Panc1 (cell line): Measurements from ENCODE around the gene AP1AR. TPM values are rescaled to one million over a fixed set of nuclear protein-coding genes. Genes with fewer than 3 reads are reported as not detected.
"Not testable (repeated sequence)": the region's sequence is repeated elsewhere in the genome, so short reads cannot be mapped to it uniquely, and the experiment has no call there.

Experiments used
- ATAC-seq: fragments of 200-7000 bp; cut with Tn5 transposase; 2 replicates; pipeline ENCODE4 v1.9.1; 2020; ENCODE audit warnings: mild to moderate bottlenecking, moderate library complexity
- BruUV-seq: library from RNA; stranded (reverse); fragments of 400-500 nt; replicated peaks from 2 replicates; lab custom pipeline; 2021; lab: Mats Ljungman, UMichigan
- CTCF ChIA-PET: fragments of 300-600 bp; sonication (Branson Sonifier 250); formaldehyde crosslinking; loops from one replicate; lab custom pipeline; 2022; ENCODE audit warnings: antibody characterized with exemption; lab: Charles Lee
- POLR2A ChIA-PET: fragments of 300-600 bp; sonication (Branson Sonifier 250); formaldehyde crosslinking; loops from one replicate; lab custom pipeline; 2022; ENCODE audit warnings: antibody characterized with exemption; lab: Charles Lee
- DNase-seq: peaks from one replicate; pipeline ENCODE4 v3.0.0-alpha.2; 2010; ENCODE audit warnings: low read depth, low spot score
- H3K27ac ChIP-seq: 2 replicates; pipeline ENCODE4 v1.5.1; 2011; ENCODE audit warnings: mild to moderate bottlenecking, low read length, inconsistent platforms
- H3K27me3 ChIP-seq: fragments of 200-500 bp; sonication (Bioruptor generic); 2 replicates; pipeline ENCODE4 v1.6.0; 2014; ENCODE audit warnings: low read length, inconsistent platforms; ENCODE audit not compliant: control insufficient read depth, insufficient read depth
- H3K36me3 ChIP-seq: fragments of 200-500 bp; sonication (Bioruptor generic); 2 replicates; pipeline ENCODE4 v1.5.1; 2014; ENCODE audit warnings: inconsistent platforms, mild to moderate bottlenecking, low read length, moderate library complexity; ENCODE audit not compliant: control insufficient read depth, insufficient read depth
- H3K4me1 ChIP-seq: 2 replicates; pipeline ENCODE4 v1.5.1; 2011; ENCODE audit warnings: inconsistent platforms, mild to moderate bottlenecking, low read length, moderate library complexity; ENCODE audit not compliant: control insufficient read depth, insufficient read depth
- H3K4me3 ChIP-seq, 2 experiments: 2 replicates each; pipeline ENCODE4 v1.5.1; 2011 to 2012; ENCODE audit warnings: low read depth in 2 of 2, low read length in 2 of 2, mild to moderate bottlenecking in 2 of 2, inconsistent platforms in 1 of 2, moderate library complexity in 1 of 2
- H3K9me3 ChIP-seq: fragments of 200-500 bp; sonication (Bioruptor generic); 2 replicates; pipeline ENCODE4 v1.5.1; 2014; ENCODE audit warnings: low read depth, mild to moderate bottlenecking, inconsistent platforms, low read length, moderate library complexity; ENCODE audit not compliant: control insufficient read depth, insufficient read depth
- POLR2AphosphoS5 ChIP-seq: IDR thresholded peaks from 2 replicates; pipeline ENCODE4 v1.6.1; 2012; ENCODE audit warnings: mild to moderate bottlenecking, low read depth, low read length, moderate library complexity
- REST ChIP-seq, 2 experiments: IDR thresholded peaks; 2 replicates each; pipeline ENCODE4 v1.6.1; 2011 to 2012; ENCODE audit warnings: low read depth in 2 of 2, control low read depth in 1 of 2, low read length in 1 of 2, mild to moderate bottlenecking in 1 of 2, moderate library complexity in 1 of 2; ENCODE audit not compliant: insufficient read depth in 1 of 2
- SIN3A ChIP-seq: IDR thresholded peaks from 2 replicates; pipeline ENCODE4 v1.6.1; 2012; ENCODE audit warnings: low read depth, mild to moderate bottlenecking, low read length, moderate library complexity, borderline replicate concordance; ENCODE audit not compliant: insufficient read depth
- TCF7L2 ChIP-seq: IDR thresholded peaks from 2 replicates; pipeline ENCODE4 v1.6.1; 2011; ENCODE audit warnings: mild to moderate bottlenecking, low read depth, low read length, inconsistent platforms
- in situ Hi-C: cut with HindIII; loops from 2 replicates; pipeline ENCODE4 v1.10.0; 2016; ENCODE audit warnings: low sequenced_read_pairs, low pct_unique_long_range_greater_than_20kb
- intact Hi-C: fragments of 100-400 bp; cut with micrococcal nuclease; formaldehyde crosslinking; loops from one replicate; pipeline ENCODE4 v1.10.0; 2022; ENCODE audit not compliant: unreplicated experiment
- total RNA-seq: library from RNA; stranded (reverse); gene quantifications from one replicate; pipeline ENCODE4 v1.2.1, GENCODE V29; 2021; ENCODE audit not compliant: unreplicated experiment
- TF ChIP-seq, protein P1 (sequence below): fragments of 450-650 bp; IDR thresholded peaks from 2 replicates; pipeline ENCODE4 v1.5.1; 2017; ENCODE audit warnings: mild to moderate bottlenecking

The AP1AR gene
- total RNA-seq, 1 experiment from 2014 or later: 18.9 TPM

DNA sequence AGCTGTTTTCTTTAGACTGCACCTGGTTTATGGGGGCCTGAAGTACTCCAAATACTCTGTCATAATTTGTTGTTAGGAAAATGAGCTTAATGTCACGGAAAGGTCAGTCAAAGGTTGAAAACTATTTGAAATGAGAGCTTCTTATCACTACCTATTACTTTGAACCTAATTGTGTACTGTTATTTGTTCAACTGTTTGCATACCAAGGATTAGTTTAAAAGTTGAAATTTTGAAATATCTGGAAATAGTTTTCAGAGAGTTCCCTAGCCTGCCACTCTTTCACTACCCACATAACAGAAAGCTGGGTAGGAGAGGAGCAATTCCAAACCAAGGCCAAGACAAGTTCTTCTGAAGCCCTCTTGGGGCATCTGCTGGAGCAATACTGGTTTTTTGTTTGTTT lies 28.0 kb upstream of the AP1AR start:
- no peak for DNase-seq
- Histone ChIP-seq H3K27me3 (no peaks in the 10 kb centered on the region), H3K9me3 (no peaks in the 10 kb centered on the region), H3K27ac (no peak overlapping the region), H3K4me1 (no peaks in the 10 kb centered on the region), H3K4me3 (no peak overlapping the region), H3K36me3 (no peaks in the 10 kb centered on the region; the same call in 1 of the 2 replicates)
- ATAC-seq: no peak
- no peak for TF ChIP-seq REST (IDR thresholded peaks at IDR 0.05; ENCODE audit: insufficient read depth in 1 of 2, low read depth in 2 of 2, low read length in 1 of 2)
- TF ChIP-seq, protein P1, sequence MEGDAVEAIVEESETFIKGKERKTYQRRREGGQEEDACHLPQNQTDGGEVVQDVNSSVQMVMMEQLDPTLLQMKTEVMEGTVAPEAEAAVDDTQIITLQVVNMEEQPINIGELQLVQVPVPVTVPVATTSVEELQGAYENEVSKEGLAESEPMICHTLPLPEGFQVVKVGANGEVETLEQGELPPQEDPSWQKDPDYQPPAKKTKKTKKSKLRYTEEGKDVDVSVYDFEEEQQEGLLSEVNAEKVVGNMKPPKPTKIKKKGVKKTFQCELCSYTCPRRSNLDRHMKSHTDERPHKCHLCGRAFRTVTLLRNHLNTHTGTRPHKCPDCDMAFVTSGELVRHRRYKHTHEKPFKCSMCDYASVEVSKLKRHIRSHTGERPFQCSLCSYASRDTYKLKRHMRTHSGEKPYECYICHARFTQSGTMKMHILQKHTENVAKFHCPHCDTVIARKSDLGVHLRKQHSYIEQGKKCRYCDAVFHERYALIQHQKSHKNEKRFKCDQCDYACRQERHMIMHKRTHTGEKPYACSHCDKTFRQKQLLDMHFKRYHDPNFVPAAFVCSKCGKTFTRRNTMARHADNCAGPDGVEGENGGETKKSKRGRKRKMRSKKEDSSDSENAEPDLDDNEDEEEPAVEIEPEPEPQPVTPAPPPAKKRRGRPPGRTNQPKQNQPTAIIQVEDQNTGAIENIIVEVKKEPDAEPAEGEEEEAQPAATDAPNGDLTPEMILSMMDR: no peak
- TF ChIP-seq POLR2AphosphoS5: no peak
- no peak for TF ChIP-seq SIN3A
- TF ChIP-seq TCF7L2: no peak
- POLR2A ChIA-PET: no interaction called here
- in situ Hi-C loops: no loop called here
- intact Hi-C loops: no loop called here
- CTCF ChIA-PET: no interaction called here
- no TSS peak for BruUV-seq

DNA sequence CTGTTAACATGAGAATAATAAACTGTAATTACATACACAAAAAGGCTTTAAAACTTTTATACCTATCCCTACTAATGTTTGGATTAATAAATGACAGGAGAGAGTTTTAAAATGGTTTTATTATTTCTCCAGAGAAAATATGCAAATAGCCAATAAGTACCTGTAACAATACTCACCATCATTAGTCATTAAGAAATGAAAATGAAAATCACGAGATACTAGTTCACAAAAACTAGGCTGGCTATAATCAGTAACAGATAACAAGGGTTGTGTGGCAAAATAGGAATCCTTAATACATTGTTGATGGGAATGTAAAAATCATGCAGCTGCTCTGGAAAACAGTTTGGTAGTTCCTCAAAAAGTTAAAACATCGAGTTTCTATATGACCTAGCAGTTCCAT lies 25.2 kb upstream of the AP1AR start:
- H3K4me1 ChIP-seq: no peaks in the 10 kb centered on the region
- H3K4me3 ChIP-seq: no peak overlapping the region
- DNase-seq: no peak
- H3K27ac ChIP-seq: no peak overlapping the region
- in situ Hi-C loops (no loop called here), intact Hi-C loops (no loop called here)
- no peaks in the 10 kb centered on the region; the same call in 1 of the 2 replicates for H3K36me3 ChIP-seq
- no peaks in the 10 kb centered on the region for H3K27me3 ChIP-seq
- no peak for TF ChIP-seq SIN3A
- no peak for TF ChIP-seq REST (IDR thresholded peaks at IDR 0.05; ENCODE audit: insufficient read depth in 1 of 2, low read depth in 2 of 2, low read length in 1 of 2)
- TF ChIP-seq TCF7L2: no peak
- no peak for TF ChIP-seq POLR2AphosphoS5
- TF ChIP-seq, protein P1: no peak
- BruUV-seq: no TSS peak
- ChIA-PET CTCF (no interaction called here), POLR2A (no interaction called here)
- ATAC-seq: no peak
- H3K9me3 ChIP-seq: no peaks in the 10 kb centered on the region

- intact Hi-C loops, H3K4me3 ChIP-seq, H3K36me3 ChIP-seq, BruUV-seq, H3K27ac ChIP-seq, H3K4me1 ChIP-seq, H3K27me3 ChIP-seq, POLR2A ChIA-PET, CTCF ChIA-PET, in situ Hi-C loops, ATAC-seq, DNase-seq, H3K9me3 ChIP-seq: not testable (repeated sequence)
Observed at GRCh38 chr4:112208137-112209095, 23.2 kb upstream of the AP1AR start.
